HL-60/S4 (cell line): Measurements from ENCODE around the gene TK2.
"Not testable (repeated sequence)": the region's sequence is repeated elsewhere in the genome, so short reads cannot be mapped to it uniquely, and the experiment has no call there.

ENCODE experiments used
- in situ Hi-C: fragments of 300-500 bp; cut with MboI; formaldehyde crosslinking; loops from 2 replicates; pipeline ENCODE4 v1.14.3; 2022; ENCODE audit warnings: low sequenced_read_pairs

TK2 gene

GRCh38 chr16:66549284-66550131 lies at the start of gene TK2:
TK2 (minus strand) TSS chr16:66550122; CDS start chr16:66550061, 61 bp downstream.
- in situ Hi-C loops: no loop called here

- in situ Hi-C loops: no loop called here
Observed at GRCh38 chr16:66598111-66598510, 48.2 kb upstream of the TK2 start.

GRCh38 chr16:66596986-66597848 lies 47.3 kb upstream of the TK2 start:
- in situ Hi-C loops: no loop called here

GRCh38 chr16:66596559-66596958 lies 46.6 kb upstream of the TK2 start:
- in situ Hi-C loops: not testable (repeated sequence)

- in situ Hi-C loops: no loop called here
Observed at GRCh38 chr16:66594739-66595138, 44.8 kb upstream of the TK2 start.

GRCh38 chr16:66592814-66593213 lies 42.9 kb upstream of the TK2 start:
- in situ Hi-C loops: no loop called here

GRCh38 chr16:66592241-66592640 lies 42.3 kb upstream of the TK2 start:
- in situ Hi-C loops: no loop called here

GRCh38 chr16:66591018-66591417 lies 41.1 kb upstream of the TK2 start:
- in situ Hi-C loops: no loop called here

- in situ Hi-C loops: no loop called here
Observed at GRCh38 chr16:66590322-66590721, 40.4 kb upstream of the TK2 start.

GRCh38 chr16:66588981-66589713 lies 39.2 kb upstream of the TK2 start:
- in situ Hi-C loops: loop anchor here (5.0 kb wide), 1 partner anchor 182 kb away; no protein-coding TSS in a partner anchor

- in situ Hi-C loops: loop anchor here (5.0 kb wide), 1 partner anchor 181 kb away; no protein-coding TSS in a partner anchor
Observed at GRCh38 chr16:66587881-66588600, 38.1 kb upstream of the TK2 start.

GRCh38 chr16:66585481-66586239 lies 35.7 kb upstream of the TK2 start:
- in situ Hi-C loops: loop anchor here (5.0 kb wide), 1 partner anchor 178 kb away; no protein-coding TSS in a partner anchor

GRCh38 chr16:66581246-66581952 lies 31.5 kb upstream of the TK2 start:
- in situ Hi-C loops: no loop called here

- in situ Hi-C loops: no loop called here
Observed at GRCh38 chr16:66580605-66581209, 30.8 kb upstream of the TK2 start.

GRCh38 chr16:66578651-66579531 lies 29.0 kb upstream of the TK2 start, which contains the start of gene CMTM2:
CMTM2 (plus strand) TSS chr16:66579463; CDS start chr16:66579608, 145 bp downstream.
- in situ Hi-C loops: no loop called here

- in situ Hi-C loops: no loop called here
Observed at GRCh38 chr16:66576296-66576695, 26.4 kb upstream of the TK2 start.

GRCh38 chr16:66575060-66575459 lies 25.1 kb upstream of the TK2 start:
- in situ Hi-C loops: no loop called here
